ENCODE measurements around the gene CLSTN1. TPM values are rescaled to one million over a fixed set of nuclear protein-coding genes. Genes with fewer than 3 reads are reported as not detected.

Gene CLSTN1
- total and polyA plus RNA-seq, 2 of the 8 experiments (the other 6 are each of a cell fraction or from before 2014, with no cell fraction given) = 34.2 to 97.4 TPM

DNA sequence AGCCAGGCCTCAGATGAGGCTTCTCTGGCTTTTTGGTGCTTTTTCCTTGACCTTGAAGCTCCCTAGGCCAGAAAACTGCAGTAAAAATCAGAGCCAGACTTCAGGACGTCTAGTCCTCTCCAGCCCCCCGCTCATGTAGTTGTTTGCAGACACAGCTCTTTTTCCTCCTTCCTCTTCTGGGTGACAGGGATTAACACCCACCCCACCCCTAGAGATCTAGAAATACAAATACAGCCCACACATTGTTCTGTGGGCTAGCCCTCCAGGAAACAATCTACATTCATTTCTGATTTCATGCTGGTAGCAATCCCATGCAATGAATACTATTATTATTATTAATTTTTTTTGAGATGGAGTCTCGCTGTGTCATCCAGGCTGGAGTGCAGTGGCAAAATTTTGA lies 9.9 kb upstream of the CLSTN1 start (continued):
- TF ChIP-seq TBP (IDR thresholded peaks at IDR 0.05; ENCODE audit: low read depth, low read length) (no peak), SIN3A (conservative IDR thresholded peaks at IDR 0.05 in 1 of 2, IDR thresholded peaks at IDR 0.05 in 1 of 2; ENCODE audit: low read depth in 1 of 2, low read length in 2 of 2) (no peak), GTF2F1 (IDR thresholded peaks at IDR 0.05; ENCODE audit: borderline replicate concordance, low read depth, low read length) (no peak), KDM1A (IDR thresholded peaks at IDR 0.05; ENCODE audit: borderline replicate concordance, low read length) (no peak), EZH2 (IDR thresholded peaks at IDR 0.05; ENCODE audit: low read depth, low read length, severe bottlenecking) (no peak)

Data from H1 (cell line).